Measurements from ENCODE around the gene UGT8.

DNA sequence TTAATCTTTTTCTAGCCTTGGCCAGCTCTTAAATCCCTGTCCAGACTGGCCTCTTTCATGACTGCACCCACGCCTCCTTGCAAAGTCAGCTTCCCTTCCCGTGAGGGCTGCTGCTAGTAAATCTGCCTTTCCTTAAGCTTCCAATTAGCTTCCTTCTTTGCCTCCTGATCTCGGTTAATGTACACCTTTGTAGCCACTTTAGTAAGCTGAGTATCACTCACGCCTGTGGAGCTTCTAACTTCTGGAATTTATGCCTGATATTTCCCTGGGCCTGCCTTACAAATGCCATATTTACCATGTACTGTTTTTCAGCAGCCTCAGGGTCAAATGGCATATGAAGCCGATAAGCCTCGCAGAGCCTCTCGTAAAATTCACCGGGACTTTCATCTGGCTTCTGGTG, 5.1 kb upstream of the UGT8 start:
- TF ChIP-seq POLR2A (IDR thresholded peaks at IDR 0.05): no peak
- TF ChIP-seq, protein P1, sequence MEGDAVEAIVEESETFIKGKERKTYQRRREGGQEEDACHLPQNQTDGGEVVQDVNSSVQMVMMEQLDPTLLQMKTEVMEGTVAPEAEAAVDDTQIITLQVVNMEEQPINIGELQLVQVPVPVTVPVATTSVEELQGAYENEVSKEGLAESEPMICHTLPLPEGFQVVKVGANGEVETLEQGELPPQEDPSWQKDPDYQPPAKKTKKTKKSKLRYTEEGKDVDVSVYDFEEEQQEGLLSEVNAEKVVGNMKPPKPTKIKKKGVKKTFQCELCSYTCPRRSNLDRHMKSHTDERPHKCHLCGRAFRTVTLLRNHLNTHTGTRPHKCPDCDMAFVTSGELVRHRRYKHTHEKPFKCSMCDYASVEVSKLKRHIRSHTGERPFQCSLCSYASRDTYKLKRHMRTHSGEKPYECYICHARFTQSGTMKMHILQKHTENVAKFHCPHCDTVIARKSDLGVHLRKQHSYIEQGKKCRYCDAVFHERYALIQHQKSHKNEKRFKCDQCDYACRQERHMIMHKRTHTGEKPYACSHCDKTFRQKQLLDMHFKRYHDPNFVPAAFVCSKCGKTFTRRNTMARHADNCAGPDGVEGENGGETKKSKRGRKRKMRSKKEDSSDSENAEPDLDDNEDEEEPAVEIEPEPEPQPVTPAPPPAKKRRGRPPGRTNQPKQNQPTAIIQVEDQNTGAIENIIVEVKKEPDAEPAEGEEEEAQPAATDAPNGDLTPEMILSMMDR (IDR thresholded peaks at IDR 0.05): no peak

Data from upper lobe of left lung (tissue), 4 donors.